ENCODE measurements around the gene PLBD2. TPM values are rescaled to one million over a fixed set of nuclear protein-coding genes. Genes with fewer than 3 reads are reported as not detected.

The PLBD2 gene
- total RNA-seq, 4 donors from 2014 or later = 17.0 to 32.4 (median 24.1) TPM

GRCh38 chr12:113398346-113399290 is 40.2 kb downstream of the PLBD2 start:
- Histone ChIP-seq H3K36me3 (no peaks in the 10 kb centered on the region), H3K4me3 (no peak overlapping the region), H3K27ac (no peak overlapping the region), H3K4me1 (no peaks in the 10 kb centered on the region), H3K27me3 (no peaks in the 10 kb centered on the region), H3K9me3 (no peaks in the 10 kb centered on the region)
- DNase-seq = no peak
- TF ChIP-seq POLR2A (IDR thresholded peaks at IDR 0.05) (no peak), CTCF (IDR thresholded peaks at IDR 0.05) (no peak)

- TF ChIP-seq CTCF (IDR thresholded peaks at IDR 0.05) = no peak
- no peak for TF ChIP-seq POLR2A (IDR thresholded peaks at IDR 0.05)
These were observed 41.1 kb downstream of the PLBD2 start for GRCh38 chr12:113399490-113399889.

DNA sequence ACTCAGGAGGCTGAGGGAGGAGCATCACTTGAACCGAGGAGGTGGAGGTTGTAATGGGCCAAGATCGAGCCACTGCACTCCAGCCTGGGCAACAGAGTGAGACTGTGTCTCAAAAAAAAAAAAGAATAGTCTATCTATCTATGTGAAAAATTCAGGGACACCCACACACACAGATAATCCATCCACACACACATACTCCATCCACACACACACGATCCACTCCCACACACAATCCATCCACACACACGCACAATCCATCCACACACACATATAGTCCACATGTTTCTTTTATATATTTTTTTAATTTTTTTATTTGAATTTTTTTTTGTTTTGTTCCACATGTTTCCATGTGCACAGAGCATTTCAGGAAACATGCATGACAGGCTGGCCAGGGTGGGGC is 42.0 kb downstream of the PLBD2 start:
- H3K27ac ChIP-seq = no peak overlapping the region
- H3K4me1 ChIP-seq = no peaks in the 10 kb centered on the region
- DNase-seq = no peak
- H3K4me3 ChIP-seq = no peak overlapping the region
- no peak for TF ChIP-seq POLR2A (IDR thresholded peaks at IDR 0.05)
- TF ChIP-seq CTCF (IDR thresholded peaks at IDR 0.05) = no peak
- H3K36me3 ChIP-seq = no peaks in the 10 kb centered on the region
- H3K27me3 ChIP-seq = no peaks in the 10 kb centered on the region
- H3K9me3 ChIP-seq = no peaks in the 10 kb centered on the region

More at GRCh38 chr12:113399490-113399889, 41.1 kb downstream of the PLBD2 start:
- DNase-seq = no peak
- Histone ChIP-seq H3K4me1 (no peaks in the 10 kb centered on the region), H3K9me3 (no peaks in the 10 kb centered on the region), H3K27ac (no peak overlapping the region), H3K27me3 (no peaks in the 10 kb centered on the region), H3K4me3 (no peak overlapping the region), H3K36me3 (no peaks in the 10 kb centered on the region)

- Histone ChIP-seq H3K4me1 (no peaks in the 10 kb centered on the region), H3K9me3 (no peaks in the 10 kb centered on the region), H3K36me3 (no peaks in the 10 kb centered on the region), H3K4me3 (no peak overlapping the region), H3K27ac (no peak overlapping the region), H3K27me3 (no peaks in the 10 kb centered on the region)
- DNase-seq = no peak
- TF ChIP-seq CTCF (IDR thresholded peaks at IDR 0.05) (no peak), POLR2A (IDR thresholded peaks at IDR 0.05) (no peak)
These were observed 42.9 kb downstream of the PLBD2 start for GRCh38 chr12:113401066-113402000.

DNA sequence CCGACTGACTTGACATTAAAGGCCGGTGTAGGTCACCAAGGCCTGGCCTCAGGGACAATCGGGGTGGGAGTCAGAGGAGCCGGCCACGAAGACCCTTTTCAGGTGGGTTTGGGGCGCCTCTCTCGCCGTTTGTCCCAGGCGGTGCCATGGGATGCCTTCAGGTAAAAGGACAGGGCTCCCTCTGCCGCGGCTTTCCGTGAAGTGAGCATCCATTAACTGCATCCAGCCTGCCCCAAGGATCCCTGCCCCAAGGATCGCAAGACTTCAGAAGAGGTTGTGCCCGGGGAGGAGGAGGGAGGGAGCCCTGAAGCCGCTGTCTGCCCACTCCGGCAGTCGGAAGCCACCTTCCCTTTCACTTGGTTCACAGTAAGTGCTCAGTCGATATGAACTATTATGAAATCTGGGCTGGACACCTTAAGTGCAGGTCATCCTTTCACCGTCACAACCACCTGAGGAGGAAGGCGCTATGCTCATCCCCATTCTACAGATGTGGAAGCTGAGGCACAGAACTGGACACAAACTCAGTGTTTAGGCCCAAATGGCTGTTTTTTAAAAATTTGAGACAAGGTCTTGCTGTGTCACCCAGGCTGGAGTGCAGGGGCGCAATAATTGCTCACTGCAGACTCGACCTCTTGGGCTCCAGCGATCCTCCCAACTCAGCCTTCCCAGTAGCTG is 44.3 kb downstream of the PLBD2 start:
- no peak for TF ChIP-seq CTCF (IDR thresholded peaks at IDR 0.05)
- no peak for TF ChIP-seq POLR2A (IDR thresholded peaks at IDR 0.05)

More for the DNA sequence above, 44.3 kb downstream of the PLBD2 start:
- H3K27me3 ChIP-seq = no peaks in the 10 kb centered on the region
- H3K27ac ChIP-seq = no peak overlapping the region
- no peaks in the 10 kb centered on the region for H3K4me1 ChIP-seq
- H3K36me3 ChIP-seq = no peaks in the 10 kb centered on the region
- no peak for DNase-seq
- H3K4me3 ChIP-seq = no peak overlapping the region
- no peaks in the 10 kb centered on the region for H3K9me3 ChIP-seq
